CD4-positive, alpha-beta T cell (primary cell): Measurements from ENCODE around the gene DKKL1. TPM values are rescaled to one million over a fixed set of nuclear protein-coding genes. Genes with fewer than 3 reads are reported as not detected.

ENCODE experiments used
- ATAC-seq: fragments of 200-7000 bp; cut with Tn5 transposase; one replicate; pipeline ENCODE4 v1.10.0; 2022; ENCODE audit warnings: mild to moderate bottlenecking; ENCODE audit not compliant: poor library complexity
- CTCF ChIA-PET: fragments of 350-600 bp; sonication (Branson Sonifier 250); formaldehyde crosslinking; loops from one replicate; lab custom pipeline; 2021; ENCODE audit warnings: antibody characterized with exemption, inconsistent platforms; lab: Charles Lee
- POLR2A ChIA-PET: fragments of 350-600 bp; sonication (Branson Sonifier 250); formaldehyde crosslinking; loops from one replicate; lab custom pipeline; 2021; ENCODE audit warnings: antibody characterized with exemption, inconsistent platforms; lab: Charles Lee
- DNase-seq, 14 experiments: peaks; one replicate each; pipeline ENCODE4 v3.0.0-alpha.2; 2013 to 2020; ENCODE audit warnings: mixed read lengths in 2 of 14
- H3K27ac ChIP-seq, 2 donors: one replicate each; pipeline versions ENCODE4 v1.5.1 to v1.7.0; 2013; ENCODE audit warnings: low read length in 2 of 2, low read depth in 1 of 2, mild to moderate bottlenecking in 1 of 2
- H3K27me3 ChIP-seq, 2 experiments: 1 replicate in 1 of 2; 2 replicates in 1 of 2; pipeline versions ENCODE4 v1.6.1 to v1.7.0; 2013; ENCODE audit warnings: low read length in 2 of 2, control low read depth in 1 of 2, mild to moderate bottlenecking in 1 of 2, moderate library complexity in 1 of 2; ENCODE audit not compliant: insufficient read depth in 2 of 2, control insufficient read depth in 1 of 2
- H3K36me3 ChIP-seq: one replicate; pipeline ENCODE4 v1.6.1; 2013; ENCODE audit warnings: low read length, control low read depth; ENCODE audit not compliant: insufficient read depth
- H3K4me1 ChIP-seq: one replicate; pipeline ENCODE4 v1.6.1; 2013; ENCODE audit warnings: low read length, control low read depth; ENCODE audit not compliant: insufficient read depth
- H3K4me3 ChIP-seq: one replicate; pipeline ENCODE4 v1.5.1; 2013; ENCODE audit warnings: mild to moderate bottlenecking, low read length, moderate library complexity
- H3K9me3 ChIP-seq, 2 experiments: 1 replicate in 1 of 2; 2 replicates in 1 of 2; pipeline versions ENCODE4 v1.6.1 to v1.7.0; 2013; ENCODE audit warnings: low read length in 2 of 2, mild to moderate bottlenecking in 2 of 2, control low read depth in 1 of 2, moderate library complexity in 1 of 2; ENCODE audit not compliant: control insufficient read depth in 1 of 2, insufficient read depth in 1 of 2
- H3K27ac Mint-ChIP-seq: one replicate; pipeline ENCODE4 v1.8.0; 2020; ENCODE audit warnings: mixed read lengths
- H3K27me3 Mint-ChIP-seq: one replicate; pipeline ENCODE4 v1.8.0; 2021; ENCODE audit warnings: mixed read lengths
- H3K36me3 Mint-ChIP-seq: one replicate; pipeline ENCODE4 v1.8.0; 2021; ENCODE audit warnings: low read depth, mixed read lengths
- H3K4me1 Mint-ChIP-seq: one replicate; pipeline ENCODE4 v1.8.0; 2021; ENCODE audit warnings: low read depth, mixed read lengths
- H3K4me3 Mint-ChIP-seq: one replicate; pipeline ENCODE4 v1.8.0; 2020; ENCODE audit warnings: mild to moderate bottlenecking, mixed read lengths
- H3K9me3 Mint-ChIP-seq: one replicate; pipeline ENCODE4 v1.8.0; 2020; ENCODE audit warnings: mixed read lengths
- intact Hi-C, 2 experiments: fragments of 100-400 bp; cut with DNase I in 1 of 2; cut with micrococcal nuclease in 1 of 2; formaldehyde crosslinking; loops; one replicate each; pipeline versions ENCODE4 v1.15.1 to v1.9.0; 2023 to 2025; cut with DNase I, micrococcal nuclease
- total RNA-seq, 174 experiments: library from RNA in 2 of 174; stranded (reverse) in 2 of 174; gene quantifications; one replicate each; pipeline ENCODE4 v1.2.3 and lab custom pipeline; 2021 to 2026
- TF ChIP-seq, protein P1 (sequence below): fragments of 200-600 bp; IDR thresholded peaks from one replicate; pipeline ENCODE4 v1.8.0; 2022; ENCODE audit warnings: antibody characterized with exemption, mild to moderate bottlenecking

The DKKL1 gene
- total RNA-seq, 2 experiments from 2014 or later: not detected

DNA sequence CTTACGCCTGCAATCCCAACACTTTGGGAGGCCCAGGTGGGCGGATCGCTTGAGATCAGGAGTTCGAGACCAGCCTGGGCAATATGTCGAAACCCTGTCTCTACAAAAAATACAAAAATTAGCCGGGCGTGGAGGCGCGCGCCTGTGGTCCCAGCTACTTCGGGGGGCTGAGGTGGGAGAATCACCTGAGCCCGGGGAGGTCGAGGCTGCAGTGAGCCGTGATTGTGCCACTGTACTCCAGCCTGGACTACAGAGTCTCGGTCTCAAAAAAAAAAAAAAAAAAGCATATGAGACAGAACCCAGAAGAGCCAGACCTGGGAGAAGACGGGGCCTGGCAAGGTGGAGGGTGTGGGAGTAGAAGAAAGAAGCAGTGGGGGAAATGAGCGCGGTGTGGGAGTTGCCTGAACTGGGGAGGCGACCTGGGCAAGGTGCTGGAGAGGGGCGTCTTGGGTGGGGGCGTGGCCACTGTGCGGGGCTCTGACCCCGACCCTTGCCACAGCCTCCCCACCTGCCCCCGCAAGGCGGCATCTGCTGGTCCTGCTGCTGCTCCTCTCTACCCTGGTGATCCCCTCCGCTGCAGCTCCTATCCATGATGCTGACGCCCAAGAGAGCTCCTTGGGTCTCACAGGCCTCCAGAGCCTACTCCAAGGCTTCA is 533 bp downstream of the DKKL1 start:
- no peak overlapping the region for H3K27ac ChIP-seq

DNA sequence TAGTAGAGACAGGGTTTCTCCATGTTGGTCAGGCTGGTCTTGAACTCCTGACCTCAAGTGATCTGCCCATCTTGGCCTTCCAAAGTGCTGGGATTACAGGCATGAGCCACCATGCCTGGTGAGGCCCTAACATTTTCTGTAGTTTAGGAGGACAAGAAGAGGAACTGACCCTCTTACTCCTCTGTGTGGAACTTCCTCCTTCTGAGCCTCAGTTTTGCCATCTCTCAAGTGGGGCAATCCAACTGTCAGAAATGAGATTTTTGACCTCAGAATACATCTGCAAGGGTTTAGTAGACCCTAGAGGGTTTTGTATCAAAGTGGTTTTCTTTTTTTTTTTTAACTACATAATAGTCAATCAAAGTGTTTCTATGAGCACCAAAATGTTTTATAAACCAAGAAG is 2.4 kb downstream of the DKKL1 start:
- Histone ChIP-seq H3K36me3 (no peaks in the 10 kb centered on the region), H3K4me3 (no peak overlapping the region), H3K27me3 (peaks cover 48 to 57% of the 10 kb centered on the region in 2 experiments), H3K4me1 (peaks cover 35% of the 10 kb centered on the region), H3K27ac (no peak overlapping the region), H3K9me3 (peaks cover 12 to 30% of the 10 kb centered on the region in 2 experiments)
- H3K27ac Mint-ChIP-seq: no peak overlapping the region
- no peaks in the 10 kb centered on the region for H3K4me1 Mint-ChIP-seq
- ChIA-PET POLR2A (no interaction called here), CTCF (no interaction called here)
- H3K4me3 Mint-ChIP-seq: no peak overlapping the region
- intact Hi-C loops: no loop called here
- ATAC-seq (no peak), DNase-seq (no peak)
- no peaks in the 10 kb centered on the region for H3K36me3 Mint-ChIP-seq
- H3K9me3 Mint-ChIP-seq: no peaks in the 10 kb centered on the region
- H3K27me3 Mint-ChIP-seq: peaks cover 18% of the 10 kb centered on the region
- TF ChIP-seq, protein P1, sequence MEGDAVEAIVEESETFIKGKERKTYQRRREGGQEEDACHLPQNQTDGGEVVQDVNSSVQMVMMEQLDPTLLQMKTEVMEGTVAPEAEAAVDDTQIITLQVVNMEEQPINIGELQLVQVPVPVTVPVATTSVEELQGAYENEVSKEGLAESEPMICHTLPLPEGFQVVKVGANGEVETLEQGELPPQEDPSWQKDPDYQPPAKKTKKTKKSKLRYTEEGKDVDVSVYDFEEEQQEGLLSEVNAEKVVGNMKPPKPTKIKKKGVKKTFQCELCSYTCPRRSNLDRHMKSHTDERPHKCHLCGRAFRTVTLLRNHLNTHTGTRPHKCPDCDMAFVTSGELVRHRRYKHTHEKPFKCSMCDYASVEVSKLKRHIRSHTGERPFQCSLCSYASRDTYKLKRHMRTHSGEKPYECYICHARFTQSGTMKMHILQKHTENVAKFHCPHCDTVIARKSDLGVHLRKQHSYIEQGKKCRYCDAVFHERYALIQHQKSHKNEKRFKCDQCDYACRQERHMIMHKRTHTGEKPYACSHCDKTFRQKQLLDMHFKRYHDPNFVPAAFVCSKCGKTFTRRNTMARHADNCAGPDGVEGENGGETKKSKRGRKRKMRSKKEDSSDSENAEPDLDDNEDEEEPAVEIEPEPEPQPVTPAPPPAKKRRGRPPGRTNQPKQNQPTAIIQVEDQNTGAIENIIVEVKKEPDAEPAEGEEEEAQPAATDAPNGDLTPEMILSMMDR: no peak

More for the DNA sequence above, 533 bp downstream of the DKKL1 start:
- no peak overlapping the region for H3K4me3 Mint-ChIP-seq
- TF ChIP-seq, protein P1: no peak
- H3K36me3 Mint-ChIP-seq: no peaks in the 10 kb centered on the region
- Histone ChIP-seq H3K27me3 (peaks cover 48 to 61% of the 10 kb centered on the region in 2 experiments), H3K4me3 (peak overlapping the region; percentile 20), H3K9me3 (peaks cover 7 to 23% of the 10 kb centered on the region in 2 experiments), H3K4me1 (peaks cover 35% of the 10 kb centered on the region), H3K36me3 (no peaks in the 10 kb centered on the region)
- ChIA-PET CTCF (no interaction called here), POLR2A (no interaction called here)
- ATAC-seq: no peak
- peaks cover 5% of the 10 kb centered on the region for H3K4me1 Mint-ChIP-seq
- H3K27me3 Mint-ChIP-seq: peaks cover 19% of the 10 kb centered on the region
- peak in 1 of 14 experiments; percentile 32 for DNase-seq
- H3K9me3 Mint-ChIP-seq: no peaks in the 10 kb centered on the region
- intact Hi-C loops: no loop called here
- H3K27ac Mint-ChIP-seq: no peak overlapping the region

DNA sequence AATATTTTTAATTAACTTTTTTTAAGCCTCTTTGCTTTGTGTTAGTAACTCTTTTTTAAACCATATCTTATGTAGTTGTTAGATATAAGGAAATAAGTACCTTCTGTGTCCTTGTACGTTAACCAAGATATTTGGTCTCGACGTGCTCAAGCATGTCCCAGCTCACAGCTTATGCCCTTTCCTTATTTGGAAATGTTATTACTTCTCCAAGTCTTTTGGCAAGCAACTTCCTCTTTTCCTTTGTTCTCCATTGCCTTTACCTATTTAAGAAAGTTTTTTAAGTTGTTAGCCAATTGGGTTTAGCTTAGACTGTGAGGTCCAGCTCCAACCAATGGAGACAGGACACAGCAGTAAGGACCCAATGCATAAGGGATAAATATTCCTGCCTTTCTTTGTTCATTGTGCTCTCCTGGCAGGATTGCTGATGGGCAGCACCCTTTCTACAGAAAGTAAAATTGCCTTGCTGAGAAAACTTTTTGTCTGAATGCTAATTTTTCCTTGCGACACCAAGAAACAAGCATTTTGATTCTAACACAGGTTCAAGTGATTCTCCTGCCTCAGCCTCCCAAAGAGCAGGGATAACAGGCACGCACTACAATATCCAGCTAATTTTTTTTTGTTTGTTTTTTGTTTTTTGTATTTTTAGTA is 5.2 kb downstream of the DKKL1 start:
- DNase-seq (no peak), ATAC-seq (no peak)
- peaks cover 12 to 17% of the 10 kb centered on the region in 2 experiments for H3K9me3 ChIP-seq
- POLR2A ChIA-PET: no interaction called here
- H3K27ac ChIP-seq: no peak overlapping the region
- no peak overlapping the region for H3K4me3 ChIP-seq
- intact Hi-C loops: no loop called here
- CTCF ChIA-PET: no interaction called here
- Mint-ChIP-seq H3K27ac (no peak overlapping the region), H3K4me3 (no peak overlapping the region), H3K27me3 (peaks cover 22% of the 10 kb centered on the region), H3K36me3 (no peaks in the 10 kb centered on the region), H3K4me1 (no peaks in the 10 kb centered on the region), H3K9me3 (no peaks in the 10 kb centered on the region)
- peaks cover 20 to 31% of the 10 kb centered on the region in 2 experiments for H3K27me3 ChIP-seq
- peaks cover 8% of the 10 kb centered on the region for H3K4me1 ChIP-seq
- TF ChIP-seq, protein P1: no peak
- H3K36me3 ChIP-seq: no peaks in the 10 kb centered on the region
